SK-N-MC (cell line): ENCODE measurements around the gene GRIA1.

Experiments
- EZH2 ChIP-seq: fragments of 200-600 bp; sonication (generic); IDR thresholded peaks from one replicate; pipeline ENCODE4 v1.6.1; 2017; ENCODE audit warnings: antibody characterized with exemption
- POLR2AphosphoS5 ChIP-seq: IDR thresholded peaks from 2 replicates; pipeline ENCODE4 v1.6.1; 2012; ENCODE audit warnings: mild to moderate bottlenecking, low read depth, low read length, borderline replicate concordance

- no peak for TF ChIP-seq POLR2AphosphoS5
- TF ChIP-seq EZH2, result no peak
Observed at GRCh38 chr5:153498516-153498915, 8.0 kb downstream of the GRIA1 start.
